GM18502 (cell line): ENCODE measurements around the gene MRPS22.
"Not testable (repeated sequence)": the region's sequence is repeated elsewhere in the genome, so short reads cannot be mapped to it uniquely, and the experiment has no call there.

ENCODE experiments used
- ATAC-seq: cut with Tn5 transposase; IDR thresholded peaks from one replicate; pipeline ENCODE4 v1.9.1; 2021; ENCODE audit warnings: mild to moderate bottlenecking; ENCODE audit not compliant: unreplicated experiment, poor library complexity

MRPS22 gene

GRCh38 chr3:139329364-139329850 lies 14.4 kb upstream of the MRPS22 start:
- peak; percentile 98 for ATAC-seq

DNA sequence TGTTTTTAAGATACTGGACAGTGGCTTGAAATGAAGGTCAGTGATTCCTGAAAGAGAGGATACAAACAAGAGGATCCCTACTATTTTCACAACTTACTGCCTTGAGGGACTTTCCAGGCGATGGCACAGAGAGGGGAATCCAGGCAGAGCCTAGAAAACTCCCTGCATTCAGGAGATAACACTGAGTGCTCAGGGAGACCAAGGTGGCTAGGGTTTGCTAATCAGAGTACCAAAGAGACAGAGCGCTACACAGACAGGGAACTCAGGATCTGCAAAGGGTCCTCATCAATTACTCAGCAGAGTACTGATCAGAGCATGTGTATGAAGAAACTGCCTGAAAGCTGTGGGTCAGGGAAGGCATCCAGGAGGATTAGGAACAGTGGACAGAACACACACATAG lies 11.7 kb upstream of the MRPS22 start:
- ATAC-seq: no peak

GRCh38 chr3:139334675-139335074 lies 9.1 kb upstream of the MRPS22 start:
- ATAC-seq: not testable (repeated sequence)

GRCh38 chr3:139338405-139338804 lies 5.4 kb upstream of the MRPS22 start:
- ATAC-seq: no peak

DNA sequence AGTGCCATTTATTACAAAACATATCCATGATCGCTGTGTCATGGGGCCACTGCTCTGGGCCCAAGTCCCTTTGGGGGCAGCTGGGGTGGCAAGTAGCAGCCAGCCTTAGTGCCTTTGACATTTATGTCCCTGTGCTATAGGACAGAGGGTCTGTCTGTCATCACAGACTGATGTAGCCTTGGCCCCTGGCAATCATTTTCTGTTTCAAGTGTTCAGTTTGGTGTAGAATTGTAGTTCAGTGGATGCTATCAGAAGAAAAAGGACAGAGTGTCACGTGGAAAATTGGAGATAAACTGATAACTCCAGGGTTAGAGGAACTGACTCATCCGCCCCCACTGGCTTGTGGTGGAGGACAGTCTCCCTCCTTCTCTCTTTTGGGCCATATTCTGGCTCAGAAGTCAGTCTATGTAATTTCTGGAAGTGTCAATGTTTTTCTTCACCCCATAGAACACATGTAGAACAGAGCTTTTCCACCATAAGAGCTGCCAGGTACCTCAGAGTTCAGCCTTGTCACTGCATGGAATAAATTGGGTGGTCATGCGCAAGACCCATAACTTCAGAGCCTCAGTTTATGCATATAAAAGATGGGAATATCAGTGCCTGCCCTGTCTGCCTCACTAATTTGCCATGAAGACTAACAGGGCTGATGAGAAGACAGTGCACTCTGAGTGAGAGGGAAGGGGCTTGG lies 4.5 kb upstream of the MRPS22 start:
- no peak for ATAC-seq

DNA sequence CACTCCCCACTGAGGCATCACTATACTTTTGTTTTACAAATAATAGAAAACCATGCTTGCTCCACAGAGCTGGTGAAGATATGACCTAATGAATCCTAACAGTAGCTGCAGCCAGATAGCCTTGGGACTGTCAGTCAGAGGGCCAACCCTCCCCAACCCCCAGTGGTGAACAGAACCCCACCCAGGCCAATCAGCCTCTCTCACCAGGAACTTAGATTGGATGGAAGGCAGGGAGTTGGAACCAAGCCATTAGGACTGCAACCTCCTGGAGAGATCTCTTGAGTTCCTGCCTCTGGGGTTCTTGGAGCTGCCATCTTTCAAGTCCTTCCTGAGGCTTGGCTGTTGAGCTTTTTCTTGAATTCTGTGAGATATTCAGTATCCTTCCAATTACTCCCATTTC lies 3.0 kb upstream of the MRPS22 start:
- ATAC-seq: no peak

DNA sequence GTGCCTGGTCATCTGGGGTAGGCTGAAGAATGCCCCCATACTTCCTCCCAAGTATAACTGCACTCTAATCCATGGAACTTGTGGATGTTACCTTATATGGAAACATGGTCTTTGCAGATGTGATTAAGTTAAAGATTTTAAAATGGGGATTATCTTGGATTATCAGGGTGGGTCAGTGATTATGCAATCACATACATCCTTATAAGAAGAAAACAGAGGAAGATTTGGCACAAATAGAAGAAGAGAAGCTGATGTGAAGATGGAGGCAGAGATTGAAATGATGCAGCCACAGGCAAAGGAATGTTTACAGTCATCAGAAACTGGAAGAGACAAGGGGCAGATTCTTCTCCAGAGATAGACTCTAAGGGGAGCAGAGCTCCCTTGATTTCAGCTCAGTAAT lies 1.8 kb upstream of the MRPS22 start:
- no peak for ATAC-seq

- ATAC-seq: no peak
Observed at GRCh38 chr3:139346771-139347170, 3.0 kb downstream of the MRPS22 start.

DNA sequence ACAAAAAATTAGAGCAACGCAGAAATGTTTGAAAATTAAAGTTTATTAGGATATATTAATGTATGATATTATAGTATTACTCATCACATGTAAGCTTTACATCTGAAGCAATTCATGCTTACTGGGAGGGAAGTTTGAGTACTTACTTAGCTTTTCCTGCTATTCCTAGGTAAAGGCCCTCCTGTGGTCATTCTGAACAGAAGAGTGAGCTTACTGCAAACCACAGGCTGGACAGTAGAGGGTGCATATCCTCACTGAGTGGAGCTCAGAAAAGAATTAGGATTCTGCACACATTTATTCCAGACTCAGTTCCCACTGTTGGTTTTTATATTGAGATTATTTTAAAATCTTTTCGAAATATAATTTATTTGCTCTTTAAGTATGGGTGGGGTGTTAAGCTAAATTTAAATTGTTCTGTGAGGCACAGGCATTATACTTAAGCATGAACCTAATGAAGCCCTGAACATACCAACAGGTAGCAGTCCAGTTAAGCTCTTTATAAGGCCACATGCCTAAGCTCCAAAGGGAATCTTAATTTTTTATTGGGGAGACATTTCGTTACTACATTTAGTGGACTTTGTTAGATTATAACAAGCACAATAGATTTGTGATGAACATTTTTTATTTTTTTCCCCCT lies 10.2 kb downstream of the MRPS22 start:
- ATAC-seq: no peak

GRCh38 chr3:139354661-139355060 lies 10.8 kb downstream of the MRPS22 start:
- ATAC-seq: no peak

DNA sequence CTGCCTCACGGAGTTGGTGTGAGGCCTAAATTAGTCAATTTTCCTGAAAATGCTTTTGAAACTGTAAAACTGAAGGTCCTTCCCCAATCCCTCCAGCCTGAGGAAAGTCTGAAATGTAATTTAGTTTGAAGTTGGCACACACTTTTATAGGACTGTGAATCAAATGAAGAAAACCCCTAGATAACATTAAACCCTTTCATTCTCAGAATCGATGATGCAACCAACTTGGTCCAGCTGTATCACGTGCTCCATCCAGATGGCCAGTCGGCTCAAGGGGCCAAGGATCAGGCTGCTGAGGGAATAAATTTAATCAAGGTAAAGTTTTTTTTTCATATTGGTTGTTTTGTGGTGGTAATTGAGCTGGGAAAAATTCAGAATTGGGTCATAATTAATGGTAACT lies 11.7 kb downstream of the MRPS22 start:
- no peak for ATAC-seq

DNA sequence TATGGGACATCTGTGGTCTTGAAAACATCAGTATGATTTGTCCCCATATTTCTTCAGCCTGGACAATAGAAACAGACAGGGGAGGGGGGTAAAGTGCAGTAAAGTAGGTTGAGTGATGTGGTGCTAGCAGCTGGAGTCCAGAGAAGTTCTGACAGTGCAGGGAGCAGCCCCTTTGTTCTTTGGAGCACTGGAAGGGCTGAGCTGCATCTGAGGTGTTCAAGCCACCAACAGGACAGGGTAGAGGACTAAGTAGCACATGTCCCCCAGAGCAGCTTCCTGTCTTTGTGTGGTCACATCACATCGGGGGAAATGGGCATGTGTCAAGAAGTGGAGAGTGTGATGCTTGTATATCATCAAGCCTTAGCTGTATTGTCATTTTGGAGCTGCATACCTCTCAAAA lies 12.1 kb downstream of the MRPS22 start:
- no peak for ATAC-seq

DNA sequence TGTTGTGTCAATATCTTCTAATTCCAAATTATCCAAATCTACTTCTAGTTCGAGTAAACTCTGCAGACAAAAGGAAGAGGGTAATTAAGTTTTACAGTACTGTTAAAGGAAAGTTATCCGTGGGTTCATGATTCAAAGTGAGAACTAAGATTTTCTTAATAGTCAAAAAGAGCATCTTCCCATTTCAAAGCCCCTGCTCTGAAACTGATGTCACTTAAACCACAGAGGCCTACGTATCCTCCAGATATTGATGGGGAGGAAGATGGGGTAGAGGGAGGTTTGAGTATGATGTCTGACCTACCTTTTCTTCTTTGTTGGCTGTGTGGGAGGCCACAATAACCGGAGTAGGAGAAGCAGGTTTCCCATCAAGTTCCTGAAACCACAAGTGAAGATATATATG lies 14.1 kb downstream of the MRPS22 start:
- ATAC-seq: no peak

DNA sequence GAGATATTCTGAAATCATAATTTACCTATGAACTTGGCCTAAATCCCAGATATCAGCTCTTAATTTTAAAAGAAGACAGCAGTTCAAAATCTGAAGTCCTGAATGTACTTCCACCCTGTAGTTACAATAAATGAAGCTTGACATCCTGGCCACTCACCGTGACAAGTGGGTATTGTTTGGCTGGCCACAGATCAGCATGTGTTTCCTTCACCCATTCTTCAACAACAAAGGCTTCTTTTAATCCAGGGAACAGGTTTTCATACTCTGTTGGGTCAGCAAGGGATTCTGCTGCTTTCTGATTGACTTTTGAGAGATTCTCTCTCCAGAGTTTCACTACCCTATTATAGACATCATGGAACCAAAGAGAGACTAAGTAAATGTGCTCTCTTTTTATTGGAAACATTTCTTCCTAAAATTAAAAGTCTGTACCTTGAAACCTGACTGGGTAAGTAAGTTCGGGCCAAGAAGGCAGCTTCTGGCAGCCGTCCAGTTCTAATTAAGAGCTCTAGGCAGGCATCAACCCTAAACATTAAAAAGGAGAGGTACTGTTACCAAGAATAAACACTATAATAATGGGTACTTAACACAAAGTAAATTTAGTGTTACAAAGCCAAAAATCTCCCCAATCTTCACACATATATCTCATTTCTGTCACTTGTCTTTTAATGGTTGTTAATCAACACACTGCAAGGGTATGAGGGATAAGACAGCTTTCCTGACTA lies 15.2 kb downstream of the MRPS22 start:
- ATAC-seq: no peak

- no peak for ATAC-seq
Observed at GRCh38 chr3:139361276-139361675, 17.5 kb downstream of the MRPS22 start.

GRCh38 chr3:139364549-139364948 lies 20.7 kb downstream of the MRPS22 start:
- no peak for ATAC-seq

GRCh38 chr3:139374099-139374498 lies 30.3 kb downstream of the MRPS22 start:
- no peak for ATAC-seq

DNA sequence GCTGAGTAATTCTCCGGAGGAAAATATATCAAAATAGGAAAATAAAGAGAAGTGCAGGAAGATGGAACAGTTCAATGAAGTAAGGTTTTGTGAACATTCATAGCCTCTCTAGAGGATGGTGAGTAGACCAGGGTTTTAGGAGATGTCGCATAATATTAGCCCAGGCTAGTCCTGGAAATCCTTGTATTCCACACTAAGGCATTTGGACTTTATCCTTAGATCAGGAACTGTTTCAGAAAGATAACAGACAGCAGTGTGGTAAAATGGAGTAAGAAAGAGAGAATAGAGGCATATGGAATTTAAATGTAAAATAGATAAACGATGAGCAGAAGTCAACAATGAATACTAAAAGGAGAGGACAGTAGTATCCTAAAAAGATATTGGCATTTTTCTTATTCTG lies 33.6 kb downstream of the MRPS22 start:
- no peak for ATAC-seq

DNA sequence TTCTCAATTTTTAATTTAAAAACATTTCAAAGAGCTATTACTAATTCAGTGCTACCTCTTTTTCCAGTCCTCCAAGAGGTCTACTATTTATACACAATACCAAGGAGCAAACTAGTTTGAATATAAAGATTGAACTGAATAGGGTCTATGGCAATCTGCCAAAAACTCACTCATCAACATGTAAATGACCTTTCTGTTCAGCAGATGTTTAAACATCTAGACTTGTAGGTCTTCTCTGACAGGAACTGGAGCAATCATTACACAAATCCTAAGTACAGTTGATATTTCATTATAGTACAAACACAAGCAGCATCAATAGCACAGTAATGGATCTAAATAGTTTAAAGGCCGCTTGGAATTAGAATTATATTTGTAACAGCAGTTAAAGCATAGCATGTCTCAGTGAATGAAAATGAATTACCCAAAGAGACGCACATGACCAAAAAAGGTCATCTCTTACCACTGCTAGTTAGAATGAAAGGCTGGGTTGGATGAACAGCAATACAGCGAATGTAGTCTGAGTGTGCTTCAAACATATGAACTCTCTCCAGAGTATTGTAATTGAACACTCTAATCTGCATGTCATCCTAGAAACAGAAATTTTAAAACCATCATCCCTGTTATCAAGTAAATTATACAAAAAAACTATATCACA lies 34.9 kb downstream of the MRPS22 start:
- ATAC-seq: no peak

DNA sequence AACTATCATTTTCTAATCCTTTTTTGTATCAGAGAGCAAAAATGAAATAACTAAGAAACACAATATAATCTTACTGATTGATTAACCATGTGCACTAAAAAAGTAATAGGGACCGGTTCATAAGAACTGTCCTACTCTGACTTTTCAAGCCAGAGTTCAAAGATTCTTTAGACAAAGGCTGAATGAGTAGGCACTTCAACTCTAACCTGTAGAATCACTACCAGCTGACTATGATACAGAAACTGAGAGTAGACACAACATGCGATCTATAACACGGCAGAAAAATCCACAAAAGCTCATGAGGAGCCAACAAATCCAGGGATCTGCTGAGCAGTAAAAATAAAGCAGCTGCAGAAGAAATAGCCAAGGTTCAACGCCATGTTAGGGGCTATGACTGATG lies 36.8 kb downstream of the MRPS22 start:
- no peak for ATAC-seq

GRCh38 chr3:139382291-139382690 lies 38.5 kb downstream of the MRPS22 start:
- not testable (repeated sequence) for ATAC-seq
